Nasal cavity respiratory epithelium epithelial cell of viscerocranial mucosa (primary cell): ENCODE data around the gene EIPR1. TPM values are rescaled to one million over a fixed set of nuclear protein-coding genes. Genes with fewer than 3 reads are reported as not detected.

Experiments
- total RNA-seq: library from RNA; depleted of rRNA; stranded (reverse); fragments of >200 nt; gene quantifications from 2 replicates; pipeline ENCODE4 v1.2.3, GENCODE V29; 2014

The EIPR1 gene
- total RNA-seq, result 30.1 and 34.0 TPM in 2 replicates

GRCh38 chr2:3377612-3378432, at the start of gene EIPR1:
EIPR1 (minus strand) TSS chr2:3377818; CDS start chr2:3377689, 129 bp downstream.

GRCh38 chr2:3379647-3380534, 2.3 kb upstream of the EIPR1 start, which contains the start of gene TRAPPC12:
TRAPPC12 (plus strand) TSS chr2:3379694; CDS start chr2:3387624, 7,930 bp downstream.

Other genes starting within 250 kb of the EIPR1 start
- 54.7 and 55.5 TPM in 2 replicates for gene TRAPPC12, start 1.9 kb upstream of the EIPR1 start, total RNA-seq
- gene ADI1, start 141.7 kb upstream of the EIPR1 start, total RNA-seq, result 28.4 and 32.5 TPM in 2 replicates
- 32.0 and 52.3 TPM in 2 replicates for gene RNASEH1, start 180.5 kb upstream of the EIPR1 start, total RNA-seq
- gene RPS7, start 197.4 kb upstream of the EIPR1 start, total RNA-seq, result 1,116 and 1,931 TPM in 2 replicates
- not detected in 2 replicates for gene COLEC11, start 217.3 kb upstream of the EIPR1 start, total RNA-seq